Neural progenitor cell (in vitro differentiated cells): ENCODE measurements around the gene C1QTNF1. TPM values are rescaled to one million over a fixed set of nuclear protein-coding genes. Genes with fewer than 3 reads are reported as not detected.

Experiments used
- DNase-seq: peaks from one replicate; pipeline ENCODE4 v3.0.0-alpha.2; 2016; ENCODE audit warnings: low spot score
- H2AFZ ChIP-seq: fragments of 200-600 bp; sonication (generic); replicated peaks from 2 replicates; pipeline ENCODE4 v1.6.1; 2016; ENCODE audit warnings: antibody characterized with exemption
- H3F3A ChIP-seq: fragments of 200-600 bp; sonication (generic); 2 replicates; pipeline ENCODE4 v1.6.1; 2016; ENCODE audit warnings: antibody characterized with exemption, low read depth
- H3K27ac ChIP-seq: fragments of 200-600 bp; sonication (generic); 2 replicates; pipeline ENCODE4 v1.5.1; 2016; ENCODE audit warnings: mild to moderate bottlenecking
- H3K27me3 ChIP-seq: fragments of 200-600 bp; sonication (generic); 2 replicates; pipeline ENCODE4 v1.6.1; 2016; ENCODE audit warnings: mild to moderate bottlenecking, moderate library complexity
- H3K36me3 ChIP-seq: fragments of 200-600 bp; sonication (generic); 2 replicates; pipeline ENCODE4 v1.5.1; 2016
- H3K4me1 ChIP-seq: fragments of 200-600 bp; sonication (generic); 2 replicates; pipeline ENCODE4 v1.6.1; 2016; ENCODE audit warnings: mixed run types
- H3K4me2 ChIP-seq: fragments of 200-600 bp; sonication (generic); 2 replicates; pipeline ENCODE4 v1.6.1; 2016
- H3K4me3 ChIP-seq: fragments of 200-600 bp; sonication (generic); 2 replicates; pipeline ENCODE4 v1.5.1; 2016
- H3K79me2 ChIP-seq: fragments of 200-600 bp; sonication (generic); 2 replicates; pipeline ENCODE4 v1.6.1; 2016; ENCODE audit warnings: low read depth
- H3K9ac ChIP-seq: fragments of 200-600 bp; sonication (generic); 2 replicates; pipeline ENCODE4 v1.6.1; 2016
- H3K9me3 ChIP-seq: fragments of 200-600 bp; sonication (generic); 2 replicates; pipeline ENCODE4 v1.5.1; 2016; ENCODE audit warnings: low read depth
- H4K20me1 ChIP-seq: fragments of 200-600 bp; sonication (generic); 2 replicates; pipeline ENCODE4 v1.6.1; 2016; ENCODE audit warnings: low read depth
- H3K27ac Mint-ChIP-seq: 3 replicates; pipeline ENCODE4 v1.8.0; 2021; ENCODE audit warnings: mixed read lengths
- H3K27me3 Mint-ChIP-seq: 2 replicates; pipeline ENCODE4 v1.8.0; 2022; ENCODE audit warnings: low read depth, mild to moderate bottlenecking, inconsistent platforms, moderate library complexity, mixed read lengths; ENCODE audit not compliant: insufficient read depth
- H3K36me3 Mint-ChIP-seq: 3 replicates; pipeline ENCODE4 v1.8.0; 2021; ENCODE audit warnings: mixed read lengths
- H3K4me1 Mint-ChIP-seq: 3 replicates; pipeline ENCODE4 v1.8.0; 2021; ENCODE audit warnings: mixed read lengths
- H3K4me3 Mint-ChIP-seq: 3 replicates; pipeline ENCODE4 v1.8.0; 2021; ENCODE audit warnings: mild to moderate bottlenecking, moderate library complexity, mixed read lengths
- H3K9me3 Mint-ChIP-seq: 3 replicates; pipeline ENCODE4 v1.8.0; 2020; ENCODE audit warnings: mixed read lengths
- CTCF ChIP-seq: fragments of 200-600 bp; sonication (generic); IDR thresholded peaks from 2 replicates; pipeline ENCODE4 v1.5.1; 2017; ENCODE audit warnings: antibody characterized with exemption, mild to moderate bottlenecking
- EZH2 ChIP-seq: fragments of 200-600 bp; sonication (generic); IDR thresholded peaks from 2 replicates; pipeline ENCODE4 v1.6.1; 2017; ENCODE audit warnings: antibody characterized with exemption, mild to moderate bottlenecking, moderate library complexity
- EZH2phosphoT487 ChIP-seq: fragments of 200-600 bp; sonication (generic); IDR thresholded peaks from 2 replicates; pipeline ENCODE4 v1.6.1; 2017; ENCODE audit warnings: antibody characterized with exemption
- total RNA-seq: library from RNA; depleted of rRNA; stranded (reverse); fragments of >200 nt; gene quantifications from 2 replicates; pipeline ENCODE4 v1.2.3, GENCODE V29; 2015; ENCODE audit warnings: low replicate concordance

The C1QTNF1 gene
- total RNA-seq, 1 donor from 2014 or later: 1.4 TPM

- Histone ChIP-seq H3K27me3 (peaks cover 36% of the 10 kb centered on the region), H4K20me1 (peaks cover 10% of the 10 kb centered on the region), H2AFZ (no peak overlapping the region), H3K9ac (no peak overlapping the region), H3K4me1 (peaks cover 18% of the 10 kb centered on the region), H3F3A (peaks cover 25% of the 10 kb centered on the region), H3K4me2 (no peak overlapping the region), H3K4me3 (no peak overlapping the region), H3K79me2 (no peaks in the 10 kb centered on the region), H3K27ac (no peak overlapping the region), H3K9me3 (peaks cover 6% of the 10 kb centered on the region), H3K36me3 (no peaks in the 10 kb centered on the region)
- DNase-seq: no peak
- no peak for TF ChIP-seq EZH2phosphoT487
- TF ChIP-seq CTCF: no peak
- no peak for TF ChIP-seq EZH2
- Mint-ChIP-seq H3K27me3 (peaks cover 22% of the 10 kb centered on the region), H3K4me1 (peaks cover 15% of the 10 kb centered on the region), H3K4me3 (no peak overlapping the region), H3K9me3 (peaks cover 5% of the 10 kb centered on the region), H3K27ac (no peak overlapping the region), H3K36me3 (no peaks in the 10 kb centered on the region)
Observed at GRCh38 chr17:79047291-79047920, 23.4 kb downstream of the C1QTNF1 start.

GRCh38 chr17:79047923-79048825 lies 24.2 kb downstream of the C1QTNF1 start:
- Histone ChIP-seq H2AFZ (no peak overlapping the region), H3K79me2 (no peaks in the 10 kb centered on the region), H3K27me3 (peaks cover 36% of the 10 kb centered on the region), H3K4me2 (peak overlapping the region; percentile 71), H3K9ac (no peak overlapping the region), H3K27ac (no peak overlapping the region), H3F3A (peaks cover 17% of the 10 kb centered on the region), H4K20me1 (peaks cover 10% of the 10 kb centered on the region), H3K9me3 (peaks cover 6% of the 10 kb centered on the region), H3K4me1 (peaks cover 18% of the 10 kb centered on the region), H3K4me3 (no peak overlapping the region), H3K36me3 (no peaks in the 10 kb centered on the region)
- Mint-ChIP-seq H3K4me3 (no peak overlapping the region), H3K9me3 (peaks cover 4% of the 10 kb centered on the region), H3K27ac (no peak overlapping the region), H3K4me1 (peaks cover 14% of the 10 kb centered on the region), H3K27me3 (peaks cover 20% of the 10 kb centered on the region), H3K36me3 (no peaks in the 10 kb centered on the region)
- peak; percentile 54 for DNase-seq
- no peak for TF ChIP-seq CTCF
- TF ChIP-seq EZH2phosphoT487: no peak
- TF ChIP-seq EZH2: no peak

GRCh38 chr17:79048826-79049755 lies 25.1 kb downstream of the C1QTNF1 start:
- TF ChIP-seq EZH2phosphoT487 (no peak), EZH2 (no peak), CTCF (no peak)
- H3K4me1 ChIP-seq: peaks cover 18% of the 10 kb centered on the region
- no peak overlapping the region for H3K27ac ChIP-seq
- no peaks in the 10 kb centered on the region for H3K36me3 ChIP-seq
- H3K9me3 ChIP-seq: peaks cover 6% of the 10 kb centered on the region
- Mint-ChIP-seq H3K27me3 (peaks cover 14% of the 10 kb centered on the region), H3K4me1 (peaks cover 13% of the 10 kb centered on the region), H3K9me3 (peaks cover 3% of the 10 kb centered on the region), H3K36me3 (no peaks in the 10 kb centered on the region), H3K27ac (no peak overlapping the region), H3K4me3 (no peak overlapping the region)
- H3F3A ChIP-seq: peaks cover 13% of the 10 kb centered on the region
- no peak overlapping the region for H2AFZ ChIP-seq
- no peak for DNase-seq
- peak overlapping the region; percentile 71 for H3K4me2 ChIP-seq
- H3K4me3 ChIP-seq: no peak overlapping the region
- no peaks in the 10 kb centered on the region for H3K79me2 ChIP-seq
- H3K9ac ChIP-seq: no peak overlapping the region
- peaks cover 10% of the 10 kb centered on the region for H4K20me1 ChIP-seq
- H3K27me3 ChIP-seq: peaks cover 35% of the 10 kb centered on the region
